Activated naive CD8-positive, alpha-beta T cell treated with anti-CD3 and anti-CD28 coated beads for 36 hours (primary cell): ENCODE results near the gene CTPS1. TPM values are rescaled to one million over a fixed set of nuclear protein-coding genes. Genes with fewer than 3 reads are reported as not detected.
A peak's percentile ranks its signal among the peaks of the same experiment; 100 is the strongest.

Experiments used
- DNase-seq: peaks from one replicate; pipeline ENCODE4 v3.0.0; 2021
- H3K27ac Mint-ChIP-seq: one replicate; pipeline ENCODE4 v1.8.0; 2022; ENCODE audit warnings: mild to moderate bottlenecking, moderate library complexity, mixed read lengths
- H3K27me3 Mint-ChIP-seq: one replicate; pipeline ENCODE4 v1.8.0; 2022; ENCODE audit warnings: mild to moderate bottlenecking, mixed read lengths
- H3K36me3 Mint-ChIP-seq: one replicate; pipeline ENCODE4 v1.8.0; 2021; ENCODE audit warnings: mild to moderate bottlenecking, mixed read lengths
- H3K4me1 Mint-ChIP-seq: one replicate; pipeline ENCODE4 v1.8.0; 2021; ENCODE audit warnings: mixed read lengths
- H3K4me3 Mint-ChIP-seq: one replicate; pipeline ENCODE4 v1.8.0; 2022; ENCODE audit warnings: mild to moderate bottlenecking, moderate library complexity, mixed read lengths
- H3K9me3 Mint-ChIP-seq: one replicate; pipeline ENCODE4 v1.8.0; 2022; ENCODE audit warnings: mixed read lengths
- total RNA-seq, 2 experiments: library from RNA; stranded (reverse); gene quantifications; one replicate each; pipeline ENCODE4 v1.2.3, GENCODE V29; 2021

The CTPS1 gene, protein sequence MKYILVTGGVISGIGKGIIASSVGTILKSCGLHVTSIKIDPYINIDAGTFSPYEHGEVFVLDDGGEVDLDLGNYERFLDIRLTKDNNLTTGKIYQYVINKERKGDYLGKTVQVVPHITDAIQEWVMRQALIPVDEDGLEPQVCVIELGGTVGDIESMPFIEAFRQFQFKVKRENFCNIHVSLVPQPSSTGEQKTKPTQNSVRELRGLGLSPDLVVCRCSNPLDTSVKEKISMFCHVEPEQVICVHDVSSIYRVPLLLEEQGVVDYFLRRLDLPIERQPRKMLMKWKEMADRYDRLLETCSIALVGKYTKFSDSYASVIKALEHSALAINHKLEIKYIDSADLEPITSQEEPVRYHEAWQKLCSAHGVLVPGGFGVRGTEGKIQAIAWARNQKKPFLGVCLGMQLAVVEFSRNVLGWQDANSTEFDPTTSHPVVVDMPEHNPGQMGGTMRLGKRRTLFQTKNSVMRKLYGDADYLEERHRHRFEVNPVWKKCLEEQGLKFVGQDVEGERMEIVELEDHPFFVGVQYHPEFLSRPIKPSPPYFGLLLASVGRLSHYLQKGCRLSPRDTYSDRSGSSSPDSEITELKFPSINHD
- 100 to 1,000 TPM; 139 TPM for total RNA-seq

DNA sequence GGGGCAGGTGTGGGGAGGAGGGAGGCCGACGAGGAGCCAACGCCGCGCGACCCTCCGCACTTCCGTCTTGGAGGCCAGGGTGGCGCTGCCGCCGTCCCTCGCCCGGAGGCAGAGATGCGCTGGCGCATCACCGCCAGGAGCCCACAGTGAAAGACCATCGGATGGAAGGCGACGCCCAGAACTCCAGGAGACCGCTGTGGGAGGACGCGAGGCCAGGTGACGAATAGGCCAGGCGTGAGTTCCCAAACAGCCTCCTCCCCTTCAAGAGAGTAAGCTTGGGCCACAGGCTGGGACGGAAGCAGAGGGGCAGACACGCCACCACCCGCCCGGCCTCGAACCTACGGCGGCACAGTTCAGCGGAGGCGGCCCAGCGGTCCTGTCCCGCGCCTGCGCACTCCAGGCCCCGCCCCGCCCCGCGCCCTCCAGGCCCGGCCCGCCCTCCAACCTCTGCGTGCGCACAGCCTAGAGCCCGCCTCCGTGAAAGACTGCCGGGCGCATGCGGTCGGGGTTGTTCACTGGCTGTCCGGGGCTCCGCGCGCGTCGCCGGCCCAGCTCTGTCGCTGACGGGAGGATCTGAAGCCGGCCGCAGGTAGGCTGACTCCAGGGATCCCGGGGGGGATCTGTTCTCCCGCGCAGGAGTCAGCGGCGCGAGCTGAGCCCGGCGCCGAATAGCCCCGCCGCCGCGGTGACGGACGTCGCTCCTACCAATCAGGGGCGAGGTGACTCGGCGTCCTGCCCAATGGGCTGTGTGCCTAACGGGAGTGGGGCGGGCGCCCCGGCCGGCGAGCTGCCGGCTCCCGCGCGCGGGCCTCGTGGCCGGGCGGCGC is at the start of gene CTPS1:
Gene CTPS1 (plus strand): TSS at position 456 of the 827 bp plus-strand sequence. CDS start 3,595 bp downstream, outside the sequence.
- Mint-ChIP-seq H3K9me3 (no peaks in the 10 kb centered on the region), H3K27ac (peak within 1 kb of the TSS; percentile 96), H3K4me1 (peaks cover 46% of the 10 kb centered on the region), H3K4me3 (peak within 1 kb of the TSS; percentile 93), H3K27me3 (no peaks in the 10 kb centered on the region), H3K36me3 (peaks cover 44% of the 10 kb centered on the region)
- DNase-seq: peak; percentile 96

DNA sequence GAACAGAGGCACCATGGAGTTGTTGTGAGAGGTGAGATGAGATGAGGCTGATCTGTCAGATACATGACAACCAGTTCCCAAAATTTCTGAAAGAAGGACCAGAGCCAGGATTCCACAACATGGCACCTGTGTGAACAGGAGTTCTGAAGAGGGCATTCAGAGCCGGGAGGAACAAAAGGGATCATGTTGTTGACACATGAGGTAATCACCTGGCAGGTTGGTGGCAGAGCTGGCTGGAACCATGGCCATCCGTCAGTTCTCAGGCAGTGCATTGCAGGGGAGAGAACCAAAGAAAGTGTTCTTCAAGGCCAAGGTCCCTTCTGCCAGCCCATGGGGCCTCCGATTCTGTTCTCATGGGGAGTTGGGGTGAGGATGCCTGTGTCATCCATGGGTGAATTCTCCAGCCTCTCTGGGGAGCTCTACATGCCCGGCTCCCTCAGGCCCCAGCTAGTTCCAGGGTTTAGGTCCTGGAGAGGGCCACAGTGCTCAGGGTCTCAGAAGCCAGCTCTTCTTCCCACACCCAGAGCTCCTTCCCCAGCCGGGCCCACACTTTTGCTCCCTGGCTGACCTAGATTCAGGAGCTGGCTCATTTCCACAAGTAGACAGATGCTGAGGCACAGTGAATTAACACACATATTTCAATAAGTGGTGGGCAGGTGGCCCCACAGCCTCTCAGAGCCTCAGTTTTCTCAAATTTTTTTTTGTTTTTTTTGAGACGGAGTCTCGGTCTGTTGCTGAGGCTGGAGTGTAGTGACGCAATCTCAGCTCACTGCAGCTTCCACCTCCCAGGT is 49.1 kb upstream of the CTPS1 start:
- Mint-ChIP-seq H3K4me3 (no peak overlapping the region), H3K9me3 (no peaks in the 10 kb centered on the region), H3K27me3 (no peaks in the 10 kb centered on the region), H3K36me3 (no peaks in the 10 kb centered on the region), H3K4me1 (peaks cover 1% of the 10 kb centered on the region), H3K27ac (no peak overlapping the region)
- no peak for DNase-seq

DNA sequence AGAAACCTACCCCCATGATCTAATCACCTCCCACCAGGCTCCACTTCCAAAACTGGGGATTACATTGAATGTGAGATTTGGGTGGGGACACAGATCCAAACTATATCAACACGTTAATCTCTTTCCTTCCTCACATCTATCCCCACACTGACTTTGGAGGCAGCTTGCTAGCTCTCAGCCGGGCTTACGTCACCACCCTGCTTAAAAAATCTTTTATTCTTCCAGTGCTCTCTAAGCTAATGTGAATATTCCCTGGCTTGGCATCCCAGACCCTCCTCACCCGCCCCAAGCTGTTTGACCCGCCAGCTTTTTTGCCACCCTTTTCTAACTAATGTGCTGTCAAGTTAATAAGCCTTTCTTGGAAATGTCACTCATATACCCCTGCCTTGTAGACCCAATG is 47.9 kb upstream of the CTPS1 start:
- no peaks in the 10 kb centered on the region for H3K27me3 Mint-ChIP-seq
- peaks cover 1% of the 10 kb centered on the region for H3K4me1 Mint-ChIP-seq
- H3K4me3 Mint-ChIP-seq: no peak overlapping the region
- H3K27ac Mint-ChIP-seq: no peak overlapping the region
- no peaks in the 10 kb centered on the region for H3K36me3 Mint-ChIP-seq
- DNase-seq: no peak
- no peaks in the 10 kb centered on the region for H3K9me3 Mint-ChIP-seq

DNA sequence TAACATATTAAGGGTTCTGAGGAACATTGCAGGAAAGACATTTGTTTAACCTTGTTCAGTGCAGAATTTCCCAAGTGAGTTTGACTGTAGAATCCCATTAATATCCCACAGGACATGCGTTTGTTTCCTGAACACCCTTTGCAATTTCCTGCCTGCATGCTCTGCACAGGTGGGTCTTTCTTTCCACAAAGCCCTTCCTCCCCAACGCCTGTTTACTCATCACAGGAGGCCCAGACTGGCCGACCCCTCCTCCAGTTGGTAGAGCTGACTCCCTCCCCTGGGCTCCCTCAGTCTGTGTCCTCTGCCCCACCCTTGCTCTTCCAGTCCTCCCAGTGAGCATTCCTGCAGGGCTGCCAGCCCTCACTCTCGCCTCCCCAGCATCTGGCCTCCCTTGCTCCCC is 47.5 kb upstream of the CTPS1 start:
- Mint-ChIP-seq H3K27ac (no peak overlapping the region), H3K27me3 (no peaks in the 10 kb centered on the region), H3K4me3 (no peak overlapping the region), H3K9me3 (no peaks in the 10 kb centered on the region), H3K4me1 (peaks cover 1% of the 10 kb centered on the region), H3K36me3 (no peaks in the 10 kb centered on the region)
- no peak for DNase-seq

DNA sequence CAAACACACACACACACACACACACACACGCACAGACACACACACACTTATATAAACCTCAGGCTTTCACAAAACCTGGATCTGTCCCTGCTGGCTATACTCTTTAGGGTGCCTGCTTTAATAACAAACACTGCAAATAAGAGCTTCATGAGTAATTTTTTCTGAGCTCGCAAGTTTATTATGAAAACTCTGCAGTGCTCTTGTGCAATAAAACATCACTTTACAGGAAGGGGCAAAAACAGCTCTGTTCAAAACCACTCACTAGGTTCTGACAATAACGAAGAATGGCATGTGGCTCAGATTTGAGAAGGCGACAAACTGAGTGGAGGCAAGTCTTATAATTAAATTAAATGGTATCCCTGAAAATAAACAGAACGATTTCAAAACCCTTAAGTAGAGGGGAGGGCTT is 42.6 kb upstream of the CTPS1 start:
- no peak for DNase-seq
- H3K4me1 Mint-ChIP-seq: no peaks in the 10 kb centered on the region
- no peaks in the 10 kb centered on the region for H3K9me3 Mint-ChIP-seq
- no peaks in the 10 kb centered on the region for H3K36me3 Mint-ChIP-seq
- no peak overlapping the region for H3K27ac Mint-ChIP-seq
- no peaks in the 10 kb centered on the region for H3K27me3 Mint-ChIP-seq
- no peak overlapping the region for H3K4me3 Mint-ChIP-seq

DNA sequence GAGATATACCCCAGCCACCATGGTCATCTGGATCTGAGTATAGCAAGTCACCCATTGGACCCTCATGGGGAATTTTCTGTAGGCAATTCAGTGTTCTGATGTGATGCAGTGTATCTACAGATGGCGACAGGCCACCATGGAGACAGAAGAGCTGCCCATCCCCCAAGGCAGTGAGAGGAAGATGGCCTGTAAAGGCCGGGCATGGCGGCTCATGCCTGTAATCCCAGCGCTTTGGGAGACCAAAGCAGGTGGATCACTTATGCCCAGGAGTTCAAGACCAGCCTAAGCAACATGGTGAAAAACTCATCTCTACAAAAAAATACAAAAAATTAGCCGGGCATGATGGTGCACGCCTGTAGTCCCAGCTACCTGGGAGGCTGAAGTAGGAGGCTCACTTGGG is 41.1 kb upstream of the CTPS1 start:
- no peak overlapping the region for H3K4me3 Mint-ChIP-seq
- H3K36me3 Mint-ChIP-seq: no peaks in the 10 kb centered on the region
- no peak overlapping the region for H3K27ac Mint-ChIP-seq
- DNase-seq: no peak
- no peaks in the 10 kb centered on the region for H3K4me1 Mint-ChIP-seq
- no peaks in the 10 kb centered on the region for H3K9me3 Mint-ChIP-seq
- H3K27me3 Mint-ChIP-seq: no peaks in the 10 kb centered on the region

DNA sequence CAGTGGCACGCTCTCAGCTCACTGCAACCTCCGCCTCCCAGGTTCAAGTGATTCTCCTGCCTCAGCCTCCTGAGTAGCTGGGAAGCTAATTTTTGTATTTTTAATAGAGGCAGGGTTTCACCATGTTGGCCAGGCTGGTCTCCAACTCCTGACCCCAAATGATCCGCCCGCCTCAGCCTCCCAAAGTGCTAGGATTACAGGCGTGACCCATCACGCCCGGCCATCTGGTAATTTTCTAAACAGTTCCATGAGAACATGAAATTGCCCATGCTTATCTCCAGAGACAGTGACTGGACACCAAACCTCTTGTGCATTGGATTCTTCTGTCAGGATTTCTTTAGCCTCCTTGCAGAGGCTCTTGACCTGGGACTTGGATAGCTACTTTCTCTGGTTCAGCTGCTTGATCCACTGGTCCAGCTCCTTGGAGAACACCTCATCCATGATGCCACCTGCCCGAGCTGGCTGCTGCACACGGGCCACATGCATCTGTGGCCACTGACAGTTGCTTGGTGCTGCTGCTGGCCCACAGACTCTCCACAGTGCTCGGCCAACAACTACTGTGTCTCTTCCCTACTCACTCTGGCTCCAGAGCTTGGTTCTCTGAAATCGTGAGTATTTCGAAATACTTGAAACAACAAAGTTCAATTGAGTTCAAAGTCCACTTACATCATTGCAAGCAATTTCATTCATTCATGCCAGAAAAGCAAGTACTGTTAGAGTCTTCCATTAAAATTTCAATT is 40.0 kb upstream of the CTPS1 start:
- Mint-ChIP-seq H3K4me3 (no peak overlapping the region), H3K36me3 (no peaks in the 10 kb centered on the region), H3K27ac (no peak overlapping the region), H3K9me3 (no peaks in the 10 kb centered on the region), H3K4me1 (no peaks in the 10 kb centered on the region), H3K27me3 (peaks cover 5% of the 10 kb centered on the region)
- DNase-seq: no peak

DNA sequence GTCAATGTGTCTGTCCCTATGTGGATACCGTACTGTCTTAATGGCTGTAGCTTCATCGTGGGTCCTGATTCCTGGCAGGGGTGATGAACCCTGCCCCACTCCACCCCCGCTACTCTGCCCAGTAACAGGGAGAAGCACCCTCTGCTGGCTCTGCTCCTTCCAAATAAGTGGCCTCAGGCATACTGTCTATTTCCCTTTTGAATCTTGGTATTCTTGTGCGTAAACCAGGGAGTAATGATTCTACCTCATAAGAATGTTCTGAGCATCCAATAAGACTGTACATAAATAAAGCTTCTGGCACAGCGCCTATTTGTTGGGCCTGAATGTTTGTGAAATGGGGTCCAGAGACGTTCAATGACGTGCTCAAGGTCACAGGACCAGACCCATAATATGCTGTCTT is 35.2 kb upstream of the CTPS1 start:
- Mint-ChIP-seq H3K27me3 (peaks cover 18% of the 10 kb centered on the region), H3K4me1 (peaks cover 5% of the 10 kb centered on the region), H3K4me3 (no peak overlapping the region), H3K36me3 (no peaks in the 10 kb centered on the region), H3K27ac (no peak overlapping the region), H3K9me3 (no peaks in the 10 kb centered on the region)
- no peak for DNase-seq

DNA sequence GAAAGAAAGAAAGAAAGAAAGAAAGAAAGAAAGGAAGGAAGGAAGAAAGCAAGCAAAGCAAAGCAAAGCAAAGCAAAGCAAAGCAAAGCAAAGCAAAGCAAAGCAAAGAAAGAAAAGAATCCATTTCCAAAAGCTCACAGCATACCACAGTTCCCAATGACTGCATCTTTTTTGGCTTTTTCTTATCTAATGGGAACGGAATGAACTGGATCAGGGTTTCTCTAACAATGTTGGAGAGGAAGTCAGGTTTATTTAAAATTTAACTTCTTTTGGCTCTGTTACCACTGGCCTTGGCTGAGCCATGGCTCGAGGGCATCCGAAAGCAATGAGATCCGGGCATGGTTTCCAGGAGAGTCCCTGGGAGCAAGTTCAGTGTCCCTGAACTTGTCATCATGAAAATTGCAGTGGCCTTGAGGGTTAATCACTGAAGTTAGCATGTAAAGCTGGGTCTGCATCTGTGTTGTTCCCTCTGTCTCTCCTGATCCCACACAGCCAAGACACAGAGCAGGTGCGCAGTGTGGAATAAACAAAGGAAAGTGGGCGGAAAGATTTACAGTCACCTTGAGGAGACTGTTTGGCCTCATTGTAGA is 34.6 kb upstream of the CTPS1 start:
- H3K4me1 Mint-ChIP-seq: peaks cover 5% of the 10 kb centered on the region
- no peaks in the 10 kb centered on the region for H3K9me3 Mint-ChIP-seq
- no peak overlapping the region for H3K4me3 Mint-ChIP-seq
- H3K27me3 Mint-ChIP-seq: peaks cover 18% of the 10 kb centered on the region
- DNase-seq: no peak
- H3K36me3 Mint-ChIP-seq: no peaks in the 10 kb centered on the region
- H3K27ac Mint-ChIP-seq: no peak overlapping the region

DNA sequence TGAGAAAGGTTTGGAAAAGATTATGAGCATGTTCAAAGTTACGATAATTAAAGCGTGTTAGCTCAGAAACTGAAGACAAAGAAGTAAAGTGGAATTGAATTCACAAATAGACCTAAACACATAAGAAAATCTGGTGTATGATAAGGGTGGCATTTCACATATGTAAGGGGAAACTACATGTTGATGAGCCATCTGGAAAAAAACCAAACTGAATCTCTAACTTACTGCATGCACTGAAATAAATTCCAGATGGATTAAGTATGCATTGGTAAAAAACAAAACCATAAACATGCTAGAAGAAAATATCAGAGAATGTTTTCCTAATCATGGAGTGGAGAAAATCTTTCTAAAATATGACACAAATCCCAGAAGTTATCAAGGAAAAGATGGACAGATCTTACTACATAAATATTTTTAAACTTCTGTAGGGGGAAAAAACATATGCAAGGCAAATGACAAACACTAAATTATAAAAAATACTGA is 34.0 kb upstream of the CTPS1 start:
- H3K4me3 Mint-ChIP-seq: no peak overlapping the region
- no peaks in the 10 kb centered on the region for H3K9me3 Mint-ChIP-seq
- DNase-seq: no peak
- H3K36me3 Mint-ChIP-seq: no peaks in the 10 kb centered on the region
- H3K27me3 Mint-ChIP-seq: peaks cover 18% of the 10 kb centered on the region
- peaks cover 5% of the 10 kb centered on the region for H3K4me1 Mint-ChIP-seq
- no peak overlapping the region for H3K27ac Mint-ChIP-seq

DNA sequence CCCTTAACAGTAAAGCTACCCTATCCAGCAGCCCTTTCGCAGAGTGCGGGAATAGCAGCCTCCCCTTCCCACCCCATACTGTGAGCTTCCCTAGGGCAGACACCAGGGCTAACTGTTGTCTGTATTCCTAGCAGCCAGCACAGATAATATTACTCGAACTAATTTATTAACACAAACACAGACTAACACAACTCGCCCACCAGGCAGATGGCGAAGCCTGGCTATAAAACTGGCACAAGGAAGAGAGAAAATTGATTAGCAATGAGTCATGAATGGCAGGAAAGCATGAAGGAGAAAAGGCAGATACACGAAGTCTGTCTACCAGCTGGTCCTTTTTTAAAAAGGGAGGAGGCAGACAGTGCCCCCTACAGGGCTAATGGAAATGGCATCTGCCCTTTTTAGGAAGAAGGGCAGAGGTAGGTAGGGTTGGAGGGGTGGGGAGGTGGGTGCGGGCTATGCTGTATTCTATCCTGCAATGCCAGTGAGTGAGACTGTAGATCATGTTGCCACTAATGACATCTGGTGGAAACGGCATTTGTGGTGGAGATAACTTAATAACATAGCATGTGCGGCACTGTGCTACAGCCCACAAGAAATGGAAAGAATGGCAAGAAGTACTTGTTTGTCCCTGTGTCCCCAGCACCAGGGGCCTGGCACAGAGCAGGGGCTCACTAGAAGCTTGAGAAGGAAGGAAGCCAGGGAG is 30.6 kb upstream of the CTPS1 start:
- Mint-ChIP-seq H3K27me3 (peaks cover 32% of the 10 kb centered on the region), H3K4me1 (peaks cover 8% of the 10 kb centered on the region), H3K9me3 (no peaks in the 10 kb centered on the region), H3K36me3 (no peaks in the 10 kb centered on the region), H3K27ac (no peak overlapping the region), H3K4me3 (no peak overlapping the region)
- DNase-seq: peak; percentile 55

DNA sequence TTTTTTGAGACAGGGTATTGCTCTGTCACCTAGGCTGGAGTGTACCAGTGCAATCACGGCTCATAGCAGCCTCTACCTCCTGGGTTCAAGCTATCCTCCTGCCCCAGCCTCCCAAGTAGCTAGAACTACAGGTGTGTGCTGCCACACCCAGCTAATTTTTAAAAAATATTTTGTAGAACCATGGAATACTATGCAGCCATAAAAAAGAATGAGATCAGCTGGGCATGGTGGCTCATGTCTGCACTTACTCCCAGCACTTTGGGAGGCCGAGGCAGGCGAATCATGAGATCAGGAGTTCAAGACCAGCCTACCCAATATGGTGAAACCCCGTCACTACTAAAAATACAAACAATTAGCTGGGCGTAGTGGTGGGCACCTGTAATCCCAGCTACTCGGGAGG is 29.9 kb upstream of the CTPS1 start:
- peaks cover 33% of the 10 kb centered on the region for H3K27me3 Mint-ChIP-seq
- no peak overlapping the region for H3K27ac Mint-ChIP-seq
- no peak overlapping the region for H3K4me3 Mint-ChIP-seq
- H3K9me3 Mint-ChIP-seq: no peaks in the 10 kb centered on the region
- H3K36me3 Mint-ChIP-seq: no peaks in the 10 kb centered on the region
- no peak for DNase-seq
- H3K4me1 Mint-ChIP-seq: peaks cover 8% of the 10 kb centered on the region

DNA sequence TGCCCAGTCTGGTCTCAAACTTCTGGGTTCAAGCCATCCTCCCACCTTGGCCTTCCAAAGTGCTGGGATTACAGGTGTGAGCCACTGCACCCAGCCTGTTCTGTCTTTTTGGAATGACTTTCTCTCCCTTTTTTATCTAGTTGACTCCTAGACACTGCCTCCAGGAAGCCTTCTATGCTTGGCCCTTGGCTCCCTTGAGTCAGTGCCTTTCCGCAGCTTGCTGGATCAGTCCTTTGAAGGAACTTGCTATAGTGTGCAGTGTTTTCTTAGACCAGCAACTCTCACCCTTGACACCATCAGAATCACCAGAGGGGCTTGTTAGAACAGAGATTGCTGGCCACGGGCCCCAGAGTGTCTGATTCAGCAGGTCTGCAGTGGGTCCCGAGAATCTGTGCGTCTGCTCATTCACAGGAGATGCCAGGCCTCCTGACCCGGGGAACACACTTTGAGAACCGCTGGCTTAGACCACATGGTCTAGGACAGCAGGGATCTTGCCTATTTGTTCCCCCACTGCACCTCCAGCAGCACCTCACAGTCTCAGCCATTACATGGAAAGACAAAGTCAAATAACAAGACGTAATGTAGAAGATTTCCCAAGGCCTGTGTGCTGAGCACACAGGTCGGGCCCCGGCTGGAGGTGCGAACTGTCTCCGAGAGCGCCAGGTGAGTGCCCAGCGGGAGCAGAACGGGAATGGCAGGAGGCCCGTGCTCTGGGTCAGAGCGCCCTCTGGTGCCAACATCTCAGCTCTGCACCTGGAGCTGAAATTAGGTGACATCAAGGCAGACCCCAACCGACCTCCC is 27.4 kb upstream of the CTPS1 start:
- peaks cover 34% of the 10 kb centered on the region for H3K27me3 Mint-ChIP-seq
- DNase-seq: peak; percentile 60
- H3K36me3 Mint-ChIP-seq: no peaks in the 10 kb centered on the region
- H3K27ac Mint-ChIP-seq: no peak overlapping the region
- H3K4me3 Mint-ChIP-seq: no peak overlapping the region
- H3K4me1 Mint-ChIP-seq: peaks cover 8% of the 10 kb centered on the region
- no peaks in the 10 kb centered on the region for H3K9me3 Mint-ChIP-seq
